Stimulated activated CD8-positive, alpha-beta memory T cell treated with anti-CD3 and anti-CD28 coated beads, Interleukin-7, amount 100 ng/mL, for 48 hours (primary cell): ENCODE data around the gene NOP53.
"Not testable (repeated sequence)": the region's sequence is repeated elsewhere in the genome, so short reads cannot be mapped to it uniquely, and the experiment has no call there.

Experiments used
- DNase-seq, 2 donors: peaks; one replicate each; pipeline ENCODE4 v3.0.0-alpha.2; 2020; ENCODE audit warnings: low read depth in 1 of 2; ENCODE audit errors: extremely low read depth in 1 of 2

The NOP53 gene

GRCh38 chr19:47769534-47769933, 24.2 kb downstream of the NOP53 start:
- no peak for DNase-seq

- not testable (repeated sequence) for DNase-seq
These were observed 25.9 kb downstream of the NOP53 start for GRCh38 chr19:47771291-47771690.

- no peak for DNase-seq
These were observed 31.2 kb downstream of the NOP53 start for GRCh38 chr19:47776568-47776967.

GRCh38 chr19:47777245-47778048, 32.1 kb downstream of the NOP53 start:
- DNase-seq: not testable (repeated sequence)

- DNase-seq: peak; percentile 58 to 74
These were observed 33.0 kb downstream of the NOP53 start, which contains the start of gene SELENOW for GRCh38 chr19:47778049-47778953. Gene SELENOW (plus strand): TSS chr19:47778703. CDS start chr19:47778786, 83 bp downstream.

- DNase-seq: no peak
These were observed 33.6 kb downstream of the NOP53 start for GRCh38 chr19:47778954-47779351.

- DNase-seq: no peak
These were observed 34.3 kb downstream of the NOP53 start for GRCh38 chr19:47779524-47780214.

GRCh38 chr19:47780215-47780551, 34.8 kb downstream of the NOP53 start:
- DNase-seq: no peak

- DNase-seq: no peak
These were observed 36.4 kb downstream of the NOP53 start for GRCh38 chr19:47781590-47782262.

- no peak for DNase-seq
These were observed 41.2 kb downstream of the NOP53 start for GRCh38 chr19:47786566-47786965.

GRCh38 chr19:47787307-47787706, 42.0 kb downstream of the NOP53 start:
- DNase-seq: not testable (repeated sequence)

GRCh38 chr19:47789811-47790210, 44.5 kb downstream of the NOP53 start:
- DNase-seq: not testable (repeated sequence)

GRCh38 chr19:47790398-47790814, 45.1 kb downstream of the NOP53 start:
- DNase-seq: peak; percentile 59 to 77

GRCh38 chr19:47792616-47793015, 47.3 kb downstream of the NOP53 start:
- no peak for DNase-seq

- no peak for DNase-seq
These were observed 49.2 kb downstream of the NOP53 start for GRCh38 chr19:47794526-47794925.

GRCh38 chr19:47796785-47797184, 51.4 kb downstream of the NOP53 start:
- DNase-seq: no peak

- no peak for DNase-seq
These were observed 52.9 kb downstream of the NOP53 start for GRCh38 chr19:47797996-47798903.

- DNase-seq: no peak
These were observed 53.5 kb downstream of the NOP53 start for GRCh38 chr19:47798904-47799266.

- DNase-seq: no peak
These were observed 55.9 kb downstream of the NOP53 start for GRCh38 chr19:47801270-47801669.
